ENCODE data around the gene HNRNPUL1.

DNA sequence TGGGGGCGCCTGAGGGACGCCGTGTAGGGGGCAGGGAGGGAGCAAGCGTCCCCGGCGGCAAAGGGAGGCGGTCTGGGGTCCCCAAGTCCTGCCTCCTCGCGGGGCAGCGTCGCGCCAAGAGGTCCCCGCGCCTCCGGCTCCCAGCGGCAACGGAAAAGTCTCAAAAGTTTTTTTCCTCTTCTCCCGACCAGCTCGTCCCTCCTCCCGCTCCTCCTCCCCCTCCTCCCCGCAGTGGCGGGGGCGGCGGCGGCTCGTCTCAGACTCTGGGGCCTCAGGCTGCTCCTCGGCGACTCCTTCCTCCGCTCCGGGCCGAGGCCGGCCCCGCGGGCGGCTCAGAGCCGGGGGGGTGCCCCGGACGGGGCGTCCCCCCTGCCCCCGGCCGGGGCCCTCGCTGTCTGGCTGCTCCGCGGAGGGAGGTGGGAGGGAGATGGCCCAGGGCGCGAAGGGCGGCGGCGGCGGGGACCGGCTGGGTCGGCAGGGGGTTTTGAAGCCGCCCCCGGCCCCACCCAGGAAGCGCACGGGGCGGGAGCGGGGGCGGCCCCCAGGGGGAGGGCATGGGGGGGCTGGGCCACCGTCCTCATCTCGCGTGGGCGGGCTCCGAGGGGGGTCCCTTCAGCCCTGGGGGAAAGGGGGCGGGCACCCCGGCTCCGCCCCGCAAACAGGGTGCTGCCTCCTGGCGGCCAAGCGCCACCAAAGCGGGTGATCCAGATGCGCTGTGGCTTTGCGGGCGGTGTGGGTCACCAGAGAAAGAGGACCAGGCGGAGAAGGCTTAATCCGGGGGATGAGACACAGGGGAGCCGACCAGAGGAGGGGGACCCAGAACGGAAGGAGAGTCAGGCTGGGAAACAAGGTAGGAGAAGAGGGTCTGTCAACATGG is 89.5 kb downstream of the HNRNPUL1 start, which contains the start of gene TGFB1:
- TF ChIP-seq TAF9B (IDR thresholded peaks at IDR 0.05; ENCODE audit: partially characterized antibody), result no peak
- TF ChIP-seq, protein P1, sequence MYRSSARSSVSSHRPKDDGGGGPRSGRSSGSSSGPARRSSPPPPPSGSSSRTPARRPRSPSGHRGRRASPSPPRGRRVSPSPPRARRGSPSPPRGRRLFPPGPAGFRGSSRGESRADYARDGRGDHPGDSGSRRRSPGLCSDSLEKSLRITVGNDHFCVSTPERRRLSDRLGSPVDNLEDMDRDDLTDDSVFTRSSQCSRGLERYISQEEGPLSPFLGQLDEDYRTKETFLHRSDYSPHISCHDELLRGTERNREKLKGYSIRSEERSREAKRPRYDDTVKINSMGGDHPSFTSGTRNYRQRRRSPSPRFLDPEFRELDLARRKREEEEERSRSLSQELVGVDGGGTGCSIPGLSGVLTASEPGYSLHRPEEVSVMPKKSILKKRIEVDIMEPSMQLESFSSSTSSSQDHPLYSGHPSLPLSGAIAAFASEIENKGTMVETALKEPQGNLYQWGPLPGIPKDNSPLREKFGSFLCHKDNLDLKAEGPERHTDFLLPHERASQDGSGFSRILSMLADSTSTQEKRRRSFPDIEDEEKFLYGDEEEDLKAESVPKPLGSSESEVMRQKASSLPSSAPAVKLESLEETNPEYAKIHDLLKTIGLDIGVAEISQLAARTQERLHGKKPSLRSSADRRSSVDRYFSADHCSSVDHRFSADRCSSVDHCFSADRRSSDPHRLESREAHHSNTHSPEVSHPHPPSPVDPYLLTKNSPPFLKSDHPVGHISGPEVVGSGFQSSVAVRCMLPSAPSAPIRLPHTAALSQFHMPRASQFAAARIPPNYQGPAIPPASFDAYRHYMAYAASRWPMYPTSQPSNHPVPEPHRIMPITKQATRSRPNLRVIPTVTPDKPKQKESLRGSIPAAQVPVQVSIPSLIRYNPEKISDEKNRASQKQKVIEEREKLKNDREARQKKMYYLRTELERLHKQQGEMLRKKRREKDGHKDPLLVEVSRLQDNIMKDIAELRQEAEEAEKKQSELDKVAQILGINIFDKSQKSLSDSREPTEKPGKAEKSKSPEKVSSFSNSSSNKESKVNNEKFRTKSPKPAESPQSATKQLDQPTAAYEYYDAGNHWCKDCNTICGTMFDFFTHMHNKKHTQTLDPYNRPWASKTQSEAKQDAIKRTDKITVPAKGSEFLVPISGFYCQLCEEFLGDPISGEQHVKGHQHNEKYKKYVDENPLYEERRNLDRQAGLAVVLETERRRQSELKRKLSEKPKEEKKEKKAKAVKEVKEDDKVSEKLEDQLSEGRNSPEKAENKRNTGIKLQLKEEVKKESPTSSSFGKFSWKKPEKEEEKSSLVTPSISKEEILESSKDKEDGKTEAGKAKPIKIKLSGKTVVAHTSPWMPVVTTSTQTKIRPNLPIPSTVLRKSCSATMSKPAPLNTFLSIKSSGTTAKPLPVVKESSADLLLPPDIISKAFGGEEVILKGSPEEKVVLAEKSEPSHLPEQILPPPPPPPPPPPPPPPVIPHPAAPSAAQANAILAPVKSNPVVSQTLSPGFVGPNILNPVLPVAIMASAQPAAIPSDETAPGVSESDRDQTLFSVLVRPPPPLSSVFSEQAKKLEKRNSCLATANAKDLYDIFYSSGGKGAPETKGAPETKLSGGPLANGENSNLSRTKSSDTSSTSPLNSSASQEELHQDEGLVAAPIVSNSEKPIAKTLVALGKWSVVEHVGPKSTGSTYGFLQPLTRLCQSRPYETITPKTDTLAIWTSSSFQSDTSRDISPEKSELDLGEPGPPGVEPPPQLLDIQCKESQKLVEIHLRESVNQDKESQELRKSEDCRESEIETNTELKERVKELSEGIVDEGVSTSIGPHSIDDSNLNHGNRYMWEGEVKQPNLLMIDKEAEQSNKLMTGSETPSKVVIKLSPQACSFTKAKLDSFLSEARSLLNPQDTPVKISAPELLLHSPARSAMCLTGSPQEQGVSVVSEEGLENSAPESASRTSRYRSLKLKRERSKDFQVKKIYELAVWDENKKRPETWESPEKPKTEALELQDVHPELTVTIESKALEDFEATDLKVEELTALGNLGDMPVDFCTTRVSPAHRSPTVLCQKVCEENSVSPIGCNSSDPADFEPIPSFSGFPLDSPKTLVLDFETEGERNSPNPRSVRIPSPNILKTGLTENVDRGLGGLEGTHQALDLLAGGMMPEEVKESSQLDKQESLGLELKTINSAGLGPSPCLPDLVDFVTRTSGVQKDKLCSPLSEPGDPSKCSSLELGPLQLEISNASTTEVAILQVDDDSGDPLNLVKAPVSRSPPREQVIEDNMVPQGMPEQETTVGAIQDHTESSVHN (IDR thresholded peaks at IDR 0.05; ENCODE audit: borderline replicate concordance in 1 of 2, low read depth in 1 of 2), result no peak
- peak in 1 of 2 experiments; percentile 57; a peak in 2 of 4 replicates for TF ChIP-seq RCOR1 (IDR thresholded peaks at IDR 0.05; ENCODE audit: borderline replicate concordance in 1 of 2, low read depth in 2 of 2, low read length in 2 of 2)

All from K562 (cell line).